ENCODE results near the gene XRCC5.

GRCh38 chr2:216211614-216212145 lies 102.5 kb downstream of the XRCC5 start:
- no peak for TF ChIP-seq CTCF (tag by site-specific recombination; IDR thresholded peaks at IDR 0.05)
- no peak for TF ChIP-seq YY1 (tag by site-specific recombination; IDR thresholded peaks at IDR 0.05)
- no peak for TF ChIP-seq KLF9 (tag by site-specific recombination; IDR thresholded peaks at IDR 0.05; ENCODE audit: low read depth)
- TF ChIP-seq ZNF155 (tag by site-specific recombination; IDR thresholded peaks at IDR 0.05) = no peak
- no peak for TF ChIP-seq ZNF416 (tag by site-specific recombination; IDR thresholded peaks at IDR 0.05)
- no peak for TF ChIP-seq PRDM1 (tag by site-specific recombination; IDR thresholded peaks at IDR 0.05)

Data from HEK293 (cell line).